ENCODE data around the gene ZNF438.

- TF ChIP-seq CTCF (IDR thresholded peaks at IDR 0.05): no peak
- no peak for TF ChIP-seq POLR2A (IDR thresholded peaks at IDR 0.05)
These were observed 231.3 kb downstream of the ZNF438 start for GRCh38 chr10:30800368-30800767.
